Measurements from ENCODE around the gene LY6G6C.

Gene LY6G6C

DNA sequence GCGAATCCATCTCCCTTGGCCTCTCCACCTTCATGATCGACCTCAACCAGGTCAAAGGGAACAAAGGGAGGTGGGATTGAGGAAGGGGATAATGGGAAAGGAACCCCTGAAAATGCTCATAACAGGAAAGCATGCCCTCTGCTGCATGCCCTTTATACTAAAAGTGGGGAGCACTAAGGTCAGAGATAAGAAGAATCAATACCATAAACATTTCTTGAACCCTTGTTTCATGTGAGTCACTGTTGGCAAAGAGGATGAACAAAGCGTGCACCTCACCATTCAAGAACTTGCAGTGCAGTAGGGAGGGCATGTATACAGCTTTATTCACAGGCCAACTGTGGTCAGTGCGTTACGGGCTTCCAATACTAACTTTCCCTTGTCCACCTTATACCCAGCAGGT, 39.2 kb upstream of the LY6G6C start:
- peaks cover 6% of the 10 kb centered on the region for H3K4me1 ChIP-seq (ENCODE audit: insufficient read depth, low read length)
- no peak overlapping the region for H3K9ac ChIP-seq (ENCODE audit: low read depth, low read length)
- H3K36me3 ChIP-seq (ENCODE audit: insufficient read depth, low read length): peaks cover 5% of the 10 kb centered on the region; the same call in 1 of the 2 replicates
- H3K9me3 ChIP-seq (ENCODE audit: control insufficient read depth, insufficient read depth, low read length): no peaks in the 10 kb centered on the region

- Histone ChIP-seq H3K9me3 (ENCODE audit: control insufficient read depth, insufficient read depth, low read length) (no peaks in the 10 kb centered on the region), H3K36me3 (ENCODE audit: insufficient read depth, low read length) (peaks cover 5% of the 10 kb centered on the region; the same call in 1 of the 2 replicates), H3K4me1 (ENCODE audit: insufficient read depth, low read length) (peaks cover 4% of the 10 kb centered on the region), H3K9ac (ENCODE audit: low read depth, low read length) (no peak overlapping the region)
Measured at GRCh38 chr6:31758281-31758680, 36.7 kb upstream of the LY6G6C start.

DNA sequence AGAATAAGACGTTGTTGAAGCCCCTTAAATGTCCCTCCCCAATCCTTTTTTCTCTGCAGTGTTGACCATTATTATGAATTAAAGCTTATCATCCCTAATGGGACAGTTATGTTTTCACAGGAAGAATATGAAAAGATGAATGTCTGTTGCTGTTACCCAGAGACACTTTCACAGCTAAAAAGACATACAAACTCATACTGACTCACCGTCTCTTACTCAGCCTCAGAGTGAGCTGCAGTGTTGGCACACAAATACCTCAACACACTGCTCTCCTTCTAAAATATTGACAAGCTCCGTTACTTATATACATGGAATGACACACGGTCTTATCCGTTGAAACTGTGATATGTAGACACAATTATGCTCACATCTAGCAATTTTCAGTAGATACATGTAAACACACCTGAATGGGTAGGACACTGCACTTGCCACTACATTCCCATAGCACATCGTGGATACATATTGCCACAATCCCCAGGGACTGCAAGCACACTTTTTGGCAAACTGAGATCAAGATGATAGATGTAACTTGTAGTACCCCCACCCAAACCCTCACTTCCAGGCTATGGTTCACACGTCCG, 31.3 kb upstream of the LY6G6C start:
- Histone ChIP-seq H3K9me3 (ENCODE audit: control insufficient read depth, insufficient read depth, low read length) (no peaks in the 10 kb centered on the region), H3K4me1 (ENCODE audit: insufficient read depth, low read length) (no peaks in the 10 kb centered on the region), H3K9ac (ENCODE audit: low read depth, low read length) (no peak overlapping the region), H3K36me3 (ENCODE audit: insufficient read depth, low read length) (no peaks in the 10 kb centered on the region; the same call in 1 of the 2 replicates)

DNA sequence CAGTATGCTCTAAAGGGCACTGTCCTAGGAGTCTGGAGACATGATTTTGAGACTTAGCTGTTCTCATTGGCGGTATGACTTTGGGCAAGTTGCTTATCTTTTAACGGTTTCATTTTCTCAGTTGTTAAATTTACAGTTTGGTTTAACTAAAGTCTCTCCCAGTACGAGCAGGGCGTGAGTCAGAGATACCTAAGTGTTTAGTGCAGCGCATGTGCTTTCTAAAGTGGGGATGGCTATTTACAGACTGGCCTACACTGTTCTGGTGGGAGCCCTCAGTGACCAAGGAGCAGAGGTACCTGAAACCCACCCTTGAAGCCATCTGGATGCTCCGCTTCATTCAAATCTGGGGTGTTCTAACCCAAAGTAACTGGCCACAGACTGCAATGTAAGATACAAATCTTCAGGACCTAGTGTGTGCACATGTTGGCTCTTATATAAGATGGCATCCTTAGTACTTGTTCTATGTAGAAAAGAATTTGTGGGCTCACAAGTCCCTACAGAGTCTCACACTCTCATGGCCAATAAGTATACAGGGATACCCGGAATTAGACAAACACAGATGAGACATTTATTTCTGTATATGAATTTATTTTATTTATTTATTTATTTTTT, 29.0 kb upstream of the LY6G6C start:
- Histone ChIP-seq H3K36me3 (ENCODE audit: insufficient read depth, low read length) (peaks cover 5% of the 10 kb centered on the region), H3K9ac (ENCODE audit: low read depth, low read length) (no peak overlapping the region), H3K9me3 (ENCODE audit: control insufficient read depth, insufficient read depth, low read length) (no peaks in the 10 kb centered on the region), H3K4me1 (ENCODE audit: insufficient read depth, low read length) (no peaks in the 10 kb centered on the region)

DNA sequence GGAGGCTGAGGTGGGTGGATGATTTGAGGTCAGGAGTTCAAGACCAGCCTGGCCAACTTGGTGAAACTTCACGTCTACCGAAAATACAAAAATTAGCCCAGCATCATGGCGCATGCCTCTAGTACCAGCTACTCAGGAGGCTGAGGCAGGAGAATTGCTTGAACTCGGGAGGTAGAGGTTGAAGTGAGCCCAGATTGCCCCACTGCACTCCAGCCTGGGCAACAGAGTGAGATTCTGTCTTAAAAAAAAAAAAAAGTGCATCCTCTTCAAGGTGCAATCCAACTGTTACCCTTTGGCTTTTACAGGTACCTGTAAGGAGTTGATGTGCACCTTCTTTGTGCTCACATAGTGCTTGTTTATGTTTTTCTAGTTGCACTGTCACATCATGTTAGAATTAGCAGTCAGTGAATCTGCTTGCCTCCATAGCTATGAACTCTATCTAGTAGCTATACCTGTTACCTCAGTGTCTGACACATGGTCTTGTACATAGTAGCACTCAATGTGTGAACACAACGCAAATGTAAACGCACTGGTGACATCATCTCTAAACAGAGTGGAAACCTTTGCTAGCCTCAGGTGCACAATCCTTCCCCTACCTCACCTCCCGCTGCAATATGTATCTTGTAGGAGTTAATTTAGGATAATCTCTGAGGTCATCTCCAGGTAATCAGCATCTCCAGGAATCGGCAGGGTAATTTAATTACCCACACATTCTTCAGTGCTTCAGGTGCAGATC, 27.9 kb upstream of the LY6G6C start:
- Histone ChIP-seq H3K9me3 (ENCODE audit: control insufficient read depth, insufficient read depth, low read length) (no peaks in the 10 kb centered on the region), H3K36me3 (ENCODE audit: insufficient read depth, low read length) (peaks cover 7% of the 10 kb centered on the region), H3K4me1 (ENCODE audit: insufficient read depth, low read length) (no peaks in the 10 kb centered on the region), H3K9ac (ENCODE audit: low read depth, low read length) (no peak overlapping the region)

DNA sequence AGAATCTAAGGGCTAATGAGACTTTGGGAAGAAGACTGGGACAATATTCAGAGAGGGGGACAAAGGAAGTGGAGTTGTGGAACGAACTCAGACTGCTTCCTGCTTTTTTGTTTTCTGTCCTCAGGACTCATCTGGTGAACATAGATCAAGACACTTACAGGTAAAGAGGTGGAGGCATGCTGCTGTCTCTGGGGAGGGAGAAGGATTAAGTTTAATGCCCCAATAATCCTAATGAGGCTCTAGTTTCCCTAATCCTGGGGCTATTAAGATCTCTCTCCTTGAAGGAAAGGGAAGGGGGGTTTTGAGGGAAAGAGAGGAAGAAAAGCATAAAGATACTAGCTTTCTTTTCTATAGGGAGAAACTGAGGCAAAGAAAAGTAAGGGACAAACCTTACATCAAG, 22.9 kb upstream of the LY6G6C start:
- Histone ChIP-seq H3K36me3 (ENCODE audit: insufficient read depth, low read length) (peaks cover 22% of the 10 kb centered on the region), H3K9me3 (ENCODE audit: control insufficient read depth, insufficient read depth, low read length) (no peaks in the 10 kb centered on the region), H3K4me1 (ENCODE audit: insufficient read depth, low read length) (no peaks in the 10 kb centered on the region), H3K9ac (ENCODE audit: low read depth, low read length) (no peak overlapping the region)

- H3K36me3 ChIP-seq (ENCODE audit: insufficient read depth, low read length): peaks cover 22% of the 10 kb centered on the region
- peaks cover 9% of the 10 kb centered on the region for H3K4me1 ChIP-seq (ENCODE audit: insufficient read depth, low read length)
Measured at GRCh38 chr6:31742894-31743293, 21.3 kb upstream of the LY6G6C start.

DNA sequence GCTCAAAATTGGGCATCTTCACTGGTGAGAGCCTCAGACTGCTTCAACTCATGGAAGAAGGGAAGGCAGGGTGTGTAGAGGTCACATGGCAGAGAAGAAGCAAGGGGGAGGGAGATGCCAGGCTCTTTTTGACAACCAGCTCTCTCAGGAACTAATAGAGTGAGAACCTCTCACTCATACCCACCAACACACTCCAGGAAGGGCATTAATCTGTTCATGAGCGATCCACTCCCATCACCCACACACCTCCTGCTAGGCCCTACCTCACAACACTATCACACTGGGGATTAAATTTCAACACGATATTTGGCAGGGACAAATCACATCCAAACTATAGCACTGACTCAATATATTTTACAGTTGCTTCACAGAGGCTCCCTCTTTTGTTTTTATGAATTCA, 20.3 kb upstream of the LY6G6C start:
- peaks cover 14% of the 10 kb centered on the region for H3K4me1 ChIP-seq (ENCODE audit: insufficient read depth, low read length)
- peaks cover 17% of the 10 kb centered on the region for H3K36me3 ChIP-seq (ENCODE audit: insufficient read depth, low read length)
- no peak overlapping the region for H3K9ac ChIP-seq (ENCODE audit: low read depth, low read length)
- no peaks in the 10 kb centered on the region for H3K9me3 ChIP-seq (ENCODE audit: control insufficient read depth, insufficient read depth, low read length)

More at GRCh38 chr6:31742894-31743293, 21.3 kb upstream of the LY6G6C start:
- H3K9me3 ChIP-seq (ENCODE audit: control insufficient read depth, insufficient read depth, low read length): no peaks in the 10 kb centered on the region
- H3K9ac ChIP-seq (ENCODE audit: low read depth, low read length): no peak overlapping the region

- H3K9ac ChIP-seq (ENCODE audit: low read depth, low read length): peak overlapping the region; percentile 80
- H3K4me1 ChIP-seq (ENCODE audit: insufficient read depth, low read length): peaks cover 14% of the 10 kb centered on the region
- H3K9me3 ChIP-seq (ENCODE audit: control insufficient read depth, insufficient read depth, low read length): no peaks in the 10 kb centered on the region
- peaks cover 17% of the 10 kb centered on the region for H3K36me3 ChIP-seq (ENCODE audit: insufficient read depth, low read length)
Measured at GRCh38 chr6:31740397-31741223, 19.1 kb upstream of the LY6G6C start.

DNA sequence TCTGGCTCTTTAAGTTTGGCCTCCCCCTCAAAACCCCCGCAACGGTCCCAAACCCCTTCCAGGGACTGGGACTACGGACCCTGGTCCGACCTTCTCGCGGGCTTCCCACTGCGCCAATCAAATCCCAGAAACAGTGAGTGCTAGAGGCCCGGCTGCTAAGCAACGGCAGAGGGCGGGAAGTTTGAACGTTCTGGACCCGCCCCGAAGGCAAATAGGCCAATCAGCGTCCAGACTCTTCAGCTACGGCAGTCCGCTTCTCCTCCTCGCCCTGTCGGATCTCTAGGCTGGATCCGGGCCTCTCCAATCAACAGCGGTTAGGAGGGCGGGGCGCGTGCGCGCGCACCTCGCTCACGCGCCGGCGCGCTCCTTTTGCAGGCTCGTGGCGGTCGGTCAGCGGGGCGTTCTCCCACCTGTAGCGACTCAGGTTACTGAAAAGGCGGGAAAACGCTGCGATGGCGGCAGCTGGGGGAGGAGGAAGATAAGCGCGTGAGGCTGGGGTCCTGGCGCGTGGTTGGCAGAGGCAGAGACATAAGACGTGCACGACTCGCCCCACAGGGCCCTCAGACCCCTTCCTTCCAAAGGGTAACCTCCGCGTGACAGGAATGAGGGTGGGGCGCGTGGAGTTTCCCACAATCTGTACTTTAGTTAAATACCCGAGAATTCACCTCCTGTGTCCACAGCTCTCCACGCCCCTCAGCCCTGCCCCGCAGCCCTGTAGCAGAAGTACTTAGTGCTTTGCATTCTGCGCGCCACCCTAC, 18.3 kb upstream of the LY6G6C start, which contains the start of gene MSH5:
Gene MSH5 (plus strand): TSS at position 367 of the 758 bp plus-strand sequence. CDS start 462 bp downstream, outside the sequence.
- Histone ChIP-seq H3K36me3 (ENCODE audit: insufficient read depth, low read length) (peaks cover 17% of the 10 kb centered on the region), H3K9ac (ENCODE audit: low read depth, low read length) (peak within 1 kb of the TSS; percentile 80)

GRCh38 chr6:31737991-31738979, 16.7 kb upstream of the LY6G6C start:
- Histone ChIP-seq H3K9me3 (ENCODE audit: control insufficient read depth, insufficient read depth, low read length) (no peaks in the 10 kb centered on the region), H3K4me1 (ENCODE audit: insufficient read depth, low read length) (peaks cover 22% of the 10 kb centered on the region), H3K9ac (ENCODE audit: low read depth, low read length) (peak overlapping the region; percentile 52; the same call in 1 of the 2 replicates), H3K36me3 (ENCODE audit: insufficient read depth, low read length) (peaks cover 20% of the 10 kb centered on the region)

More for the DNA sequence above, 18.3 kb upstream of the LY6G6C start, which contains the start of gene MSH5:
- H3K4me1 ChIP-seq (ENCODE audit: insufficient read depth, low read length): peaks cover 14% of the 10 kb centered on the region
- no peaks in the 10 kb centered on the region for H3K9me3 ChIP-seq (ENCODE audit: control insufficient read depth, insufficient read depth, low read length)

GRCh38 chr6:31737315-31737990, 15.9 kb upstream of the LY6G6C start:
- Histone ChIP-seq H3K9me3 (ENCODE audit: control insufficient read depth, insufficient read depth, low read length) (no peaks in the 10 kb centered on the region), H3K9ac (ENCODE audit: low read depth, low read length) (peak overlapping the region; percentile 100; the same call in 1 of the 2 replicates), H3K36me3 (ENCODE audit: insufficient read depth, low read length) (peaks cover 20% of the 10 kb centered on the region), H3K4me1 (ENCODE audit: insufficient read depth, low read length) (peaks cover 22% of the 10 kb centered on the region)

All from ES-I3 (cell line).